ENCODE results near the gene IGFBP3. TPM values are rescaled to one million over a fixed set of nuclear protein-coding genes. Genes with fewer than 3 reads are reported as not detected.

The IGFBP3 gene
- total and polyA plus RNA-seq, 2 of the 13 experiments (the other 11 are each of a cell fraction or from before 2014, with no cell fraction given) = 57.5 TPM; not detected in 1

- TF ChIP-seq ZNF280D (CRISPR knock-in tag; IDR thresholded peaks at IDR 0.05) (no peak), ZNF530 (CRISPR knock-in tag; IDR thresholded peaks at IDR 0.05; ENCODE audit: low read depth) (no peak), SP5 (CRISPR knock-in tag; IDR thresholded peaks at IDR 0.05; ENCODE audit: borderline replicate concordance, low read depth) (no peak), FOXO1 (CRISPR knock-in tag; IDR thresholded peaks at IDR 0.05) (no peak), ARNT2 (CRISPR knock-in tag; IDR thresholded peaks at IDR 0.05; ENCODE audit: low read depth) (no peak; the same call in 1 of the 2 replicates), ZFP36 (IDR thresholded peaks at IDR 0.05; ENCODE audit: borderline replicate concordance, low read depth, low read length, partially characterized antibody) (no peak), POGZ (CRISPR knock-in tag; IDR thresholded peaks at IDR 0.05) (no peak), TGIF2 (CRISPR knock-in tag; IDR thresholded peaks at IDR 0.05) (no peak), RELA (CRISPR knock-in tag; IDR thresholded peaks at IDR 0.05) (no peak), ZNF414 (CRISPR knock-in tag; IDR thresholded peaks at IDR 0.05) (no peak), FOXA3 (CRISPR knock-in tag; IDR thresholded peaks at IDR 0.05) (peak; percentile 78; the same call in 1 of the 2 replicates), PRDM15 (CRISPR knock-in tag; IDR thresholded peaks at IDR 0.05) (no peak; the same call in 1 of the 2 replicates), EED (CRISPR knock-in tag; IDR thresholded peaks at IDR 0.05) (no peak), ATM (IDR thresholded peaks at IDR 0.05; ENCODE audit: borderline replicate concordance) (no peak), KDM6A (CRISPR knock-in tag; IDR thresholded peaks at IDR 0.05; ENCODE audit: low read depth) (no peak), SRSF9 (IDR thresholded peaks at IDR 0.05; ENCODE audit: borderline replicate concordance, insufficient read depth, low read depth, low read length, poor library complexity, severe bottlenecking) (no peak), ZNF24 (IDR thresholded peaks at IDR 0.05) (no peak), ZSCAN9 (CRISPR knock-in tag; IDR thresholded peaks at IDR 0.05; ENCODE audit: borderline replicate concordance) (peak; percentile 47; the same call in 1 of the 2 replicates), ZKSCAN8 (CRISPR knock-in tag; IDR thresholded peaks at IDR 0.05; ENCODE audit: borderline replicate concordance) (peak; percentile 36; the same call in 1 of the 2 replicates), CREBL2 (CRISPR knock-in tag; IDR thresholded peaks at IDR 0.05; ENCODE audit: borderline replicate concordance) (no peak), PATZ1 (CRISPR knock-in tag; IDR thresholded peaks at IDR 0.05) (no peak)
Measured at GRCh38 chr7:45893374-45893995, 27.6 kb downstream of the IGFBP3 start (continued).

Data from HepG2 (cell line).